ENCODE data around the gene KNSTRN. TPM values are rescaled to one million over a fixed set of nuclear protein-coding genes. Genes with fewer than 3 reads are reported as not detected.

KNSTRN gene
- total and polyA plus RNA-seq, 4 donors, result 3.4 to 28.1 (median 8.9) TPM

DNA sequence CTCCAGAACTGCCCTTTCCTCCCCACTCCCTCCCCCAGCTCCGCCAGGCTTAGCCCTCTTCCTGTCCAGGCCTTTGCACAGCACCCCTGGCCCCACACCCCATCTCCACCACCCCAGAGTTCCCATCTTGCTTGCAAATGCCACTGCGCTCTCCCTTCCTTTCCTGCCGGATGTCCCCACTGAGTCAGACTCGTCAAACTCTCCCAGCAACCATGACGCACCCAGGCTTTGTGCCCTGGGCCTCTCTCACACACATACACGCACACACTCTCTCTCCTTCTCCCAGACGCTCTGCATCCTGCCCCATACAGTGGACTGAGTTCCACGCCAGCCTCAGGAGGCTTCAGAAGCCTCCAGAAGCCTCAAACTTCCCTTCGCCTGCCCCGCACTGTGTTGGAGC lies 39.0 kb upstream of the KNSTRN start:
- H3K27ac ChIP-seq (ENCODE audit: low read depth in 1 of 2, low read length in 2 of 2), result no peak overlapping the region
- WGBS, result 84% methylated on average over 10 of the region's 10 CpGs
- no peak overlapping the region for H3K9ac ChIP-seq (ENCODE audit: low read depth in 1 of 2, low read length in 2 of 2)
- no peak overlapping the region for H3K4me3 ChIP-seq (ENCODE audit: low read depth in 1 of 3, low read length in 3 of 3)
- TF ChIP-seq NR2F2 (IDR thresholded peaks at IDR 0.05), result no peak
- TF ChIP-seq RAD21 (IDR thresholded peaks at IDR 0.05), result no peak
- TF ChIP-seq CTCF (IDR thresholded peaks at IDR 0.05; ENCODE audit: low read depth, low read length, missing input control), result no peak
- no peak for TF ChIP-seq YY1 (IDR thresholded peaks at IDR 0.05)
- TF ChIP-seq HNF4A (conservative IDR thresholded peaks at IDR 0.05), result no peak
- TF ChIP-seq HNF4G (IDR thresholded peaks at IDR 0.05), result no peak
- TF ChIP-seq, protein P1, sequence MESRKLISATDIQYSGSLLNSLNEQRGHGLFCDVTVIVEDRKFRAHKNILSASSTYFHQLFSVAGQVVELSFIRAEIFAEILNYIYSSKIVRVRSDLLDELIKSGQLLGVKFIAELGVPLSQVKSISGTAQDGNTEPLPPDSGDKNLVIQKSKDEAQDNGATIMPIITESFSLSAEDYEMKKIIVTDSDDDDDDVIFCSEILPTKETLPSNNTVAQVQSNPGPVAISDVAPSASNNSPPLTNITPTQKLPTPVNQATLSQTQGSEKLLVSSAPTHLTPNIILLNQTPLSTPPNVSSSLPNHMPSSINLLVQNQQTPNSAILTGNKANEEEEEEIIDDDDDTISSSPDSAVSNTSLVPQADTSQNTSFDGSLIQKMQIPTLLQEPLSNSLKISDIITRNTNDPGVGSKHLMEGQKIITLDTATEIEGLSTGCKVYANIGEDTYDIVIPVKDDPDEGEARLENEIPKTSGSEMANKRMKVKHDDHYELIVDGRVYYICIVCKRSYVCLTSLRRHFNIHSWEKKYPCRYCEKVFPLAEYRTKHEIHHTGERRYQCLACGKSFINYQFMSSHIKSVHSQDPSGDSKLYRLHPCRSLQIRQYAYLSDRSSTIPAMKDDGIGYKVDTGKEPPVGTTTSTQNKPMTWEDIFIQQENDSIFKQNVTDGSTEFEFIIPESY (IDR thresholded peaks at IDR 0.05), result no peak
- H3K27me3 ChIP-seq (ENCODE audit: control insufficient read depth in 4 of 4, insufficient read depth in 4 of 4, low read length in 3 of 4), result no peaks in the 10 kb centered on the region
- DNase-seq (ENCODE audit: low spot score), result no peak
- H3K9me3 ChIP-seq (ENCODE audit: control insufficient read depth in 4 of 4, low read length in 3 of 4), result no peaks in the 10 kb centered on the region
- peaks cover 7 to 27% (median 17%) of the 10 kb centered on the region in 4 donors for H3K4me1 ChIP-seq (ENCODE audit: control insufficient read depth in 4 of 4, insufficient read depth in 4 of 4, low read length in 3 of 4)
- H3K36me3 ChIP-seq (ENCODE audit: control insufficient read depth in 4 of 4, insufficient read depth in 3 of 4, low read depth in 1 of 4, low read length in 3 of 4), result no peaks in the 10 kb centered on the region

GRCh38 chr15:40344217-40344616 lies 38.3 kb upstream of the KNSTRN start:
- H3K9me3 ChIP-seq (ENCODE audit: control insufficient read depth in 4 of 4, low read length in 3 of 4), result no peaks in the 10 kb centered on the region
- H3K9ac ChIP-seq (ENCODE audit: low read depth in 1 of 2, low read length in 2 of 2), result no peak overlapping the region
- TF ChIP-seq HNF4A (conservative IDR thresholded peaks at IDR 0.05) (no peak), HNF4G (IDR thresholded peaks at IDR 0.05) (no peak), GABPA (IDR thresholded peaks at IDR 0.05 in 1 of 2, conservative IDR thresholded peaks at IDR 0.05 in 1 of 2) (no peak), SP1 (IDR thresholded peaks at IDR 0.05) (no peak), JUND (IDR thresholded peaks at IDR 0.05) (no peak), EGR1 (IDR thresholded peaks at IDR 0.05; ENCODE audit: low read depth in 2 of 2) (no peak), RAD21 (IDR thresholded peaks at IDR 0.05) (no peak), YY1 (IDR thresholded peaks at IDR 0.05) (no peak), TAF1 (conservative IDR thresholded peaks at IDR 0.05) (no peak), RXRA (IDR thresholded peaks at IDR 0.05) (no peak), NR2F2 (IDR thresholded peaks at IDR 0.05) (no peak), CTCF (IDR thresholded peaks at IDR 0.05; ENCODE audit: low read depth, low read length, missing input control) (no peak), FOXA1 (IDR thresholded peaks at IDR 0.05) (no peak), FOXA2 (IDR thresholded peaks at IDR 0.05) (no peak)
- TF ChIP-seq, protein P2, sequence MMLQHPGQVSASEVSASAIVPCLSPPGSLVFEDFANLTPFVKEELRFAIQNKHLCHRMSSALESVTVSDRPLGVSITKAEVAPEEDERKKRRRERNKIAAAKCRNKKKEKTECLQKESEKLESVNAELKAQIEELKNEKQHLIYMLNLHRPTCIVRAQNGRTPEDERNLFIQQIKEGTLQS (IDR thresholded peaks at IDR 0.05), result no peak
- TF ChIP-seq, protein P3, sequence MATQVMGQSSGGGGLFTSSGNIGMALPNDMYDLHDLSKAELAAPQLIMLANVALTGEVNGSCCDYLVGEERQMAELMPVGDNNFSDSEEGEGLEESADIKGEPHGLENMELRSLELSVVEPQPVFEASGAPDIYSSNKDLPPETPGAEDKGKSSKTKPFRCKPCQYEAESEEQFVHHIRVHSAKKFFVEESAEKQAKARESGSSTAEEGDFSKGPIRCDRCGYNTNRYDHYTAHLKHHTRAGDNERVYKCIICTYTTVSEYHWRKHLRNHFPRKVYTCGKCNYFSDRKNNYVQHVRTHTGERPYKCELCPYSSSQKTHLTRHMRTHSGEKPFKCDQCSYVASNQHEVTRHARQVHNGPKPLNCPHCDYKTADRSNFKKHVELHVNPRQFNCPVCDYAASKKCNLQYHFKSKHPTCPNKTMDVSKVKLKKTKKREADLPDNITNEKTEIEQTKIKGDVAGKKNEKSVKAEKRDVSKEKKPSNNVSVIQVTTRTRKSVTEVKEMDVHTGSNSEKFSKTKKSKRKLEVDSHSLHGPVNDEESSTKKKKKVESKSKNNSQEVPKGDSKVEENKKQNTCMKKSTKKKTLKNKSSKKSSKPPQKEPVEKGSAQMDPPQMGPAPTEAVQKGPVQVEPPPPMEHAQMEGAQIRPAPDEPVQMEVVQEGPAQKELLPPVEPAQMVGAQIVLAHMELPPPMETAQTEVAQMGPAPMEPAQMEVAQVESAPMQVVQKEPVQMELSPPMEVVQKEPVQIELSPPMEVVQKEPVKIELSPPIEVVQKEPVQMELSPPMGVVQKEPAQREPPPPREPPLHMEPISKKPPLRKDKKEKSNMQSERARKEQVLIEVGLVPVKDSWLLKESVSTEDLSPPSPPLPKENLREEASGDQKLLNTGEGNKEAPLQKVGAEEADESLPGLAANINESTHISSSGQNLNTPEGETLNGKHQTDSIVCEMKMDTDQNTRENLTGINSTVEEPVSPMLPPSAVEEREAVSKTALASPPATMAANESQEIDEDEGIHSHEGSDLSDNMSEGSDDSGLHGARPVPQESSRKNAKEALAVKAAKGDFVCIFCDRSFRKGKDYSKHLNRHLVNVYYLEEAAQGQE (IDR thresholded peaks at IDR 0.05), result no peak
- TF ChIP-seq, protein P1 (IDR thresholded peaks at IDR 0.05), result no peak
- TF ChIP-seq, protein P4, sequence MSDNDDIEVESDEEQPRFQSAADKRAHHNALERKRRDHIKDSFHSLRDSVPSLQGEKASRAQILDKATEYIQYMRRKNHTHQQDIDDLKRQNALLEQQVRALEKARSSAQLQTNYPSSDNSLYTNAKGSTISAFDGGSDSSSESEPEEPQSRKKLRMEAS (IDR thresholded peaks at IDR 0.05), result no peak
- H3K4me3 ChIP-seq (ENCODE audit: low read depth in 1 of 3, low read length in 3 of 3), result no peak overlapping the region
- no peaks in the 10 kb centered on the region for H3K27me3 ChIP-seq (ENCODE audit: control insufficient read depth in 4 of 4, insufficient read depth in 4 of 4, low read length in 3 of 4)
- WGBS, result 39% methylated on average over 6 of the region's 6 CpGs
- H3K36me3 ChIP-seq (ENCODE audit: control insufficient read depth in 4 of 4, insufficient read depth in 3 of 4, low read depth in 1 of 4, low read length in 3 of 4), result no peaks in the 10 kb centered on the region
- no peak for DNase-seq (ENCODE audit: low spot score)
- no peak overlapping the region for H3K27ac ChIP-seq (ENCODE audit: low read depth in 1 of 2, low read length in 2 of 2)
- H3K4me1 ChIP-seq (ENCODE audit: control insufficient read depth in 4 of 4, insufficient read depth in 4 of 4, low read length in 3 of 4), result peaks cover 7 to 20% (median 16%) of the 10 kb centered on the region in 4 donors

Measured in liver (tissue), 9 donors.